Stimulated activated memory B cell treated with anti-CD40 and anti-IgM and Interleukin-4, amounts not matched to agents 10 μg/mL and 1 μg/mL and 100 μg/mL, for 72 hours (primary cell): ENCODE measurements around the gene SMIM13.

Experiments used
- ATAC-seq: fragments of 150-1000 bp; cut with Tn5 transposase; 2 replicates; pipeline ENCODE4 v1.10.0; 2021
- H3K27ac Mint-ChIP-seq: one replicate; pipeline ENCODE4 v1.8.0; 2022; ENCODE audit warnings: mild to moderate bottlenecking, mixed read lengths
- H3K27me3 Mint-ChIP-seq: one replicate; pipeline ENCODE4 v1.8.0; 2022; ENCODE audit warnings: mixed read lengths
- H3K36me3 Mint-ChIP-seq: one replicate; pipeline ENCODE4 v1.8.0; 2022; ENCODE audit warnings: mixed read lengths
- H3K4me1 Mint-ChIP-seq: one replicate; pipeline ENCODE4 v1.8.0; 2022; ENCODE audit warnings: mixed read lengths
- H3K4me3 Mint-ChIP-seq: one replicate; pipeline ENCODE4 v1.8.0; 2022; ENCODE audit warnings: mild to moderate bottlenecking, moderate library complexity, mixed read lengths
- H3K9me3 Mint-ChIP-seq: one replicate; pipeline ENCODE4 v1.8.0; 2022; ENCODE audit warnings: mixed read lengths

SMIM13 gene

DNA sequence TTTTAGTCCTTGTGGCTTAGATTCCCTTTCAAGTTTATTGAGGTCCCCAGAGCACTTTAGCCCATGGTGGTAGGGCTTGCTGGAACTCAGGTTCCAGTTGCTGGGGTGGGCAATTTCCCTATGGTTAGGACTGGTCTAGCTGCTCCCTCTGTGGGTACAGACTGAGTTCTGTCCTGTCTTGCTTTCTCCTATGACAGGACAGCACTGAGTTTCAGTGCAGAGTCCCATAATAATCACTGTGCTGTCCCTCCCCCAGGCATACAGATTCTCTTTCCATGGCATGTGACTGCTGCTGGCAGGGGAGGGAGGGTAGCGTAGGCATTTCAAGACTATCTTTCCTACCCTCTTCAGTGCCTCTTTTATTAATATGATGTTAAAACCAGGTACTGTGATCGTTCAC is 35.0 kb downstream of the SMIM13 start:
- no peak for ATAC-seq
- no peaks in the 10 kb centered on the region for H3K27me3 Mint-ChIP-seq
- no peak overlapping the region for H3K4me3 Mint-ChIP-seq

DNA sequence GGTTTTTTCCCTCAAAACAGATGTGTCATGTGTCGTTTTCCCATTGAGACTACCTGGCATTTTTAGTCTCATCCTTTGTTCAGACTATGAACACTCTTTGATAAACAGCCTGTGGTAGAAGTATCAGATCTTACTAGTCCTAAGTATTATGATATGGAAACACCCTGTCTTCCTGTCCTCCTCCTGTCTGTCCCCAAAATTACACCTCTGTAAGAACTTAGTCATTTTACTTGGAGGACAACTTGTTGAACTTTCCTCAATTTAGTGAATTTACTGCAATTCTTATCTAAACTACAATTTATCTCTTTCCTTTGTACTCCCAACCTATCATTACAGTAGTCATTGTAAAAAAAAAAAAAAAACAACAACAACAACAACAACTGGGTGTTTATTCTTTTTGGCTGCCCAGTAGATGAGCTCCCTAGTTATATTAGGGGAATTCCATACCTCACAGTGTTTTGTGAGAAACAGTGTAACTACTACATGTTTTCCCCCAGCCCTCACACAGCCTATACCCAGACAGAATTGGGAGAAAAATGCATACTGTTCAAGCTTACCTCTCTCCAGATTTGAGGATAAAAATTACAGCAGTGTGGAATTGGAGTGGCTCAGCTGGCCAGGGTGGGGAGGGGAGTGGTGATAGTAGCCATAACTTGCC is 36.4 kb downstream of the SMIM13 start:
- Mint-ChIP-seq H3K27ac (no peak overlapping the region), H3K4me1 (peaks cover 24% of the 10 kb centered on the region), H3K36me3 (peaks cover 24% of the 10 kb centered on the region)

More for the DNA sequence above, 35.0 kb downstream of the SMIM13 start:
- peaks cover 15% of the 10 kb centered on the region for H3K36me3 Mint-ChIP-seq
- H3K27ac Mint-ChIP-seq: no peak overlapping the region
- H3K4me1 Mint-ChIP-seq: peaks cover 20% of the 10 kb centered on the region
- no peaks in the 10 kb centered on the region for H3K9me3 Mint-ChIP-seq

DNA sequence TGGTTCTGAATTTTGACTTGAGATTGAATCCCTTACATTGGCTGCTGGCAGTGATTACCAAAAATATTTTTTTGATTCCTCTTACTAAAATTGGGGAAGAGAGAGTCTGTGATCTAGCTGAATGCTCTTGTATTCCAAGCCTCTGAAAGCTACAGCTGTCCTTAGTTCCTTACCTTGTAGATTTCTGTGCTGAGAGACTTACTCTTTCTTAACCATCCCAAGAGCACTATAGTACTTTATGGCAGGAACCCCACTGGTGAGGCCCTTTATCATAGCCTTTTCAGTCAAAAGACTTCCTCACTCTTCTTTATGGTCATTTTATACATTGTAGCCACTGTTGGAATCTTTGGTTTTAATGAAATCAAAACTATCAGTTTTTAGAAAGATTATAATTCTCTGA is 37.0 kb downstream of the SMIM13 start:
- ATAC-seq: no peak
- Mint-ChIP-seq H3K27ac (no peak overlapping the region), H3K36me3 (peaks cover 26% of the 10 kb centered on the region), H3K27me3 (no peaks in the 10 kb centered on the region), H3K4me3 (no peak overlapping the region), H3K4me1 (peaks cover 24% of the 10 kb centered on the region), H3K9me3 (no peaks in the 10 kb centered on the region)

More for the DNA sequence above, 36.4 kb downstream of the SMIM13 start:
- Mint-ChIP-seq H3K4me3 (no peak overlapping the region), H3K27me3 (no peaks in the 10 kb centered on the region), H3K9me3 (no peaks in the 10 kb centered on the region)
- ATAC-seq: no peak

DNA sequence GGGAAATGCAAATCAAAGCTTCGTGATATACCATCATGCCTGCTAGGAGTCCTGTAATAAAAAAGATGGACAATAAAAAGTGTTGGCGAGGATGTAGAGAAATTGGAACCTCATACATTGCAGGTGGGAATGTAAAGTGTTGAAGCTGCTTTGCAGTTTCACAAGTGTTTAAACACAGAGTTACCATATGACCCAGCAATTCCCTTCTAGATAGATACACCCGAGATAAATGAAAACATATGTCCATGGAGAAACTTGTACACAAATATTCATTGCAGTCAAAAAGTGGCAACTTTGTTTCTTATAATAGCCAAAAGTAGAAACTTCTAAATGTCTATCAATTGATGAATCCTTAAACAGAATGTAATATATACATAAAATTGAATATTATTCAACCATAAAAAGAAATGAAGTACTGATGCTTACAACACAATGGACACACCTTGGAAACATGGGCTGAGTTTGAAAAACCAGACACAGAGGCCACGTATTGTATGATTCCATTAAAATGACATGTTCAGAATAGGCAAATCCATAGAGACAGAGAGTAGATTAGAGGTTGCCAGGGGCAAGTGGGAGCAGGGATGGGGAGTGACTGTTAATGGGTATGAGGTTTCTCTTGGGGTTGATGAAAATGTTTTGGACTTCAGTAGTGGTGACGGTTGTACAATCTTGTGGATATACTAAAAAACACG is 38.7 kb downstream of the SMIM13 start:
- Mint-ChIP-seq H3K36me3 (peaks cover 19% of the 10 kb centered on the region), H3K27me3 (no peaks in the 10 kb centered on the region), H3K9me3 (no peaks in the 10 kb centered on the region), H3K27ac (no peak overlapping the region), H3K4me1 (peaks cover 24% of the 10 kb centered on the region), H3K4me3 (no peak overlapping the region)
- no peak for ATAC-seq

DNA sequence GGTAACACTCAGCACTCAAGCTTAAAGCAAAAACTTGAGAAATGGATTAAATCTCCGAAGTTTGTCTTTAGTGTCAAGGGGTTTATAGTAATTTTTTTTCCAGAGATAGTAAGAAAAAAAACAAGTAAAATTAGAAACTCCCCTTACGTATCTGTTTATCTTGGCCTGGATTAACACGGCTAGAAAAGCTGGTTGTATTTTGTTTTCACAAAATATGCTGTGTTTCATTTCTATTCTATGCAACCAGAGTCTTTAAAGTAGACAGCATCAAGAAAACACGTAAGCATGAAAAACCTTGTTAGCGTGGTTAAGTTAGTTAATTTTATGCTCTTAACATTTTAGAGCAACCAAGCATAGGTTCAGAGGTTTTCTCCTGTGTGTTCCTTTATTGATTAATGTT is 39.6 kb downstream of the SMIM13 start:
- peaks cover 16% of the 10 kb centered on the region for H3K36me3 Mint-ChIP-seq

DNA sequence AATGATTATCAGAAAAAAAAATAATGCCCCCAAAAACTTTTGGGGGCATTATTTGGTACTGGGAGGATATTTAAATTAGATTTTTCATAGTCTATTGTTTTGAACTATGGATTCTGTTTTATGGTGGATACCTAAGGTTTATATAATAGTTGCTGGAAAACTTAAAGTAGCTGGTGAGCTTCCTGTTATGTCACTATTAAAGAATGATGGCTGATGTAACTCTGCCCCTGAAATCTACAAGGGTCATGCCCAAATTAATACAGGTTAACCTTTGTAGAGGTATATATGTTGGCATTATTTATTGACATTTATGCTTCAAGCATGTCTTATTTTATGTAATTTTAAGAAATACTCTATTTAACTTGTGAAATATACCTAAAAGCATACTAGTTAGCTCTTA is 43.2 kb downstream of the SMIM13 start:
- no peak overlapping the region for H3K27ac Mint-ChIP-seq
- no peaks in the 10 kb centered on the region for H3K27me3 Mint-ChIP-seq
- no peak for ATAC-seq
- H3K36me3 Mint-ChIP-seq: peaks cover 16% of the 10 kb centered on the region
- no peaks in the 10 kb centered on the region for H3K9me3 Mint-ChIP-seq
- peaks cover 23% of the 10 kb centered on the region for H3K4me1 Mint-ChIP-seq
- no peak overlapping the region for H3K4me3 Mint-ChIP-seq

More for the DNA sequence above, 39.6 kb downstream of the SMIM13 start:
- H3K27ac Mint-ChIP-seq: no peak overlapping the region
- H3K9me3 Mint-ChIP-seq: no peaks in the 10 kb centered on the region
- ATAC-seq: no peak
- no peaks in the 10 kb centered on the region for H3K27me3 Mint-ChIP-seq
- peaks cover 24% of the 10 kb centered on the region for H3K4me1 Mint-ChIP-seq
- no peak overlapping the region for H3K4me3 Mint-ChIP-seq

DNA sequence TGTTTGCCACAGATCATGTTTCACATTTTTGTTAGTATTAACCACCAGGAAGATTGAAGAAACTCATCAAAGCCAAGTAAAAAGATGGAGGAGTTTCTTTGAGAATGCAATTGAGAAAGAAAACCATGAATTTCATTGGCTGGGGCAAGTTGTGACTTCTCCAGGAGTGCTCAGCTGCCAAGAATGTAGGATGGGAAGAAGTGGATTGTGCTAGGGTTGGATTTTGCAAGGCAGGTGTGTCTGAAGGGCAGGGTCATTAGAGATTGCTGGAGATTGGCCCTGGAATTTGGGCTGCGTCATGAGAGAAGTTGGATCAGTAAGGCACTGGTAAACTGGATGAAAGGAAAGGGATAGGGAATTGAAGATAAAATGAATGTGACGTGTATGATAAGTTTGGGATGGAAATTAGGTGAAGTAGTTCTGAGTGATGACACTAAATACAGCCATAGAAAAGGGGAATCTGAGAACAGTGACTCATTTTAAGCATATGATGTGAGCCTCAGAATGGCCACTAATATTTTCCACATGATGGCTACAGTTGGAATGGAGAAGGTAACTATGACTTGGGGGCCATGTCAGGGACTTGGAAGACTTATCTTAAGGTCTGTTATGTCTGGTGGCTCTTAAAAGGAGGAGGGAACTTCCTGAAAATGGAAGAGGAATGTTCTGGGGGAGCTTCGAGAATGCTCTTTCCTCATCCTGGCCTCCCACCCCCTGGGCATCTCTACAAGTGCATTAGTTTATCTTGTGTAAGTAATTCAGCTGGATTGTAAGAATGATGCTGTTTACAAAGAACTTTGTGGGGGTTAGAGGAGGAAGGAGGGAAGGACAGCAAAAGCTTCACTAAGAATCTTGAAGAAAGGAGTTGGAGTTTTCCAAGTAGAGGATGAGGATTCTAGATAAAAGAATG is 45.7 kb downstream of the SMIM13 start:
- Mint-ChIP-seq H3K9me3 (no peaks in the 10 kb centered on the region), H3K27ac (peak overlapping the region; percentile 60), H3K36me3 (peaks cover 14% of the 10 kb centered on the region), H3K4me3 (no peak overlapping the region), H3K27me3 (no peaks in the 10 kb centered on the region), H3K4me1 (peaks cover 22% of the 10 kb centered on the region)
- peak; percentile 89 for ATAC-seq

DNA sequence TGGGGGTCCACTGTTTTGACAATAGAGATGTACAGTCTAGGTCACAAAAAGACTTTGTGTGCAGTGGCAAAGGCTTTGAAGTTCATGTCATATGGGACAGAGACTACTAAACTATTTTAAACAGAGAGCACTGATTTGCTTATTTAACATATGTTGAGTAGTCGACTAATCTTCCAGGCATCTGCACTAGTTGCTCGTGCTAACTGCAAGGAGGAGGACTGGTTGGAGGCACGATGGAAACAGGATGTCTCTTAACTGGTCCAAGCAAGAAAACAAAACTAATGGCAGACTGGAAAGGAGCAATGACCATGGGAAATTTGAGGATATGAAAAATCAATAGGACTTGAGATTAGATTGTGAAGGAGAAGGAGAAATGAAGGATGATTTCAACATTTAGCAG is 46.4 kb downstream of the SMIM13 start:
- ATAC-seq: no peak
- H3K4me3 Mint-ChIP-seq: no peak overlapping the region
- H3K4me1 Mint-ChIP-seq: peaks cover 24% of the 10 kb centered on the region
- H3K27ac Mint-ChIP-seq: peak overlapping the region; percentile 60
- H3K36me3 Mint-ChIP-seq: peaks cover 7% of the 10 kb centered on the region
- H3K9me3 Mint-ChIP-seq: no peaks in the 10 kb centered on the region
- no peaks in the 10 kb centered on the region for H3K27me3 Mint-ChIP-seq

DNA sequence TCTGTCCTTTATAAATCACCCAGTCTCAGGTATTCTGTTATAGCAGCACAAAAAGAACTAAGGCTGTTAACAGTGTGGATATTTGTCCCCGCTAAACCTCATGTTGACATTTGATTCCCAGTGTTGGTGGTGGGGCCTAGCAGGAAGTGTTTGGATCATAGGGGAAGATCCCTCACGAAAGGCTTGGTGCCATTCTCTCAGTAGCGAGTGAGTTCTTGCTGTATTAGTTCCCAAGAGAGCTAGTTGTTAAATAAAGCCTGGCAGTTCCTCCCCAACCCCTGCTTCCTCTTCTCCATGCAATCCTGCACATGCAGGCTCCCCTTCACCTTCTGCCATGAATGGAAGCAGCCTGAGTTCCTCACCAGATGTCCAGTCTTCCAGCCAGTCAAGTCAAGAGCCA is 47.7 kb downstream of the SMIM13 start:
- Mint-ChIP-seq H3K36me3 (no peaks in the 10 kb centered on the region), H3K4me1 (peaks cover 24% of the 10 kb centered on the region), H3K4me3 (no peak overlapping the region), H3K27ac (no peak overlapping the region), H3K27me3 (no peaks in the 10 kb centered on the region), H3K9me3 (no peaks in the 10 kb centered on the region)
- no peak for ATAC-seq

DNA sequence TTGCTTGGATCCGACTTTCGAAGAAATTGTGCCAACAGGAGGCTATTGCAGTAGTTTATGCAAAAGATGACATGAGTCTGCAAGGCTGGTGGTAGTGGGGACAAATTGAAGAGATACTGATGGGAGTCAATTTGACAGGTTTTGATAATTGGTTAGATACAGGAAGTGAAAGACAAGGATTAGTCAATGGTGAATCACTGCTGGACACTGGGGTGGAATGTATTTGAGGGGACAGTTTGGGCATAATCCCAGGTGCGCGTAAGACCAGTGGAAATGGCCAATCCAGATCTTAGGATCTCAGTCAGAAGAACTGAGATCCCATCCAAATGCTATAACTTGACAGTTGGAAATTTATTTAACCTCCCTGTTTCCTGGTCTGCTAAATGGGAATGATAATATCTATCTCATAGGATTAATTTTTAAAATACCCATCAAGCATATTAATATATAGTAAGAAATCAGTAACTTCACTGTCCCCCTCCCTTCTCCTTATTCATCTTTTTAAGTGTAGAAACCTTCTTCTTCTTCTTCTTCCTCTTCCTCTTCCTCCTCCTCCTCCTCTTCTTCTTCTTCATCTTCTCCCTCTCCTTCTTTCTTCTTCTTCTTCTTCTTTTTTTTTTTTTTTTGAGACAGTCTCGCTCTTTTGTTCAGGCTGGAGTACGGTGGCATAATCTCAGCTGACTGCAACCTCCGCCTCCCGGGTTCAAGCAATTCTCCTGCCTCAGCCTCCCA is 48.8 kb downstream of the SMIM13 start:
- Mint-ChIP-seq H3K27ac (no peak overlapping the region), H3K4me1 (peaks cover 24% of the 10 kb centered on the region), H3K9me3 (no peaks in the 10 kb centered on the region), H3K36me3 (no peaks in the 10 kb centered on the region), H3K27me3 (no peaks in the 10 kb centered on the region), H3K4me3 (no peak overlapping the region)
- ATAC-seq: no peak

DNA sequence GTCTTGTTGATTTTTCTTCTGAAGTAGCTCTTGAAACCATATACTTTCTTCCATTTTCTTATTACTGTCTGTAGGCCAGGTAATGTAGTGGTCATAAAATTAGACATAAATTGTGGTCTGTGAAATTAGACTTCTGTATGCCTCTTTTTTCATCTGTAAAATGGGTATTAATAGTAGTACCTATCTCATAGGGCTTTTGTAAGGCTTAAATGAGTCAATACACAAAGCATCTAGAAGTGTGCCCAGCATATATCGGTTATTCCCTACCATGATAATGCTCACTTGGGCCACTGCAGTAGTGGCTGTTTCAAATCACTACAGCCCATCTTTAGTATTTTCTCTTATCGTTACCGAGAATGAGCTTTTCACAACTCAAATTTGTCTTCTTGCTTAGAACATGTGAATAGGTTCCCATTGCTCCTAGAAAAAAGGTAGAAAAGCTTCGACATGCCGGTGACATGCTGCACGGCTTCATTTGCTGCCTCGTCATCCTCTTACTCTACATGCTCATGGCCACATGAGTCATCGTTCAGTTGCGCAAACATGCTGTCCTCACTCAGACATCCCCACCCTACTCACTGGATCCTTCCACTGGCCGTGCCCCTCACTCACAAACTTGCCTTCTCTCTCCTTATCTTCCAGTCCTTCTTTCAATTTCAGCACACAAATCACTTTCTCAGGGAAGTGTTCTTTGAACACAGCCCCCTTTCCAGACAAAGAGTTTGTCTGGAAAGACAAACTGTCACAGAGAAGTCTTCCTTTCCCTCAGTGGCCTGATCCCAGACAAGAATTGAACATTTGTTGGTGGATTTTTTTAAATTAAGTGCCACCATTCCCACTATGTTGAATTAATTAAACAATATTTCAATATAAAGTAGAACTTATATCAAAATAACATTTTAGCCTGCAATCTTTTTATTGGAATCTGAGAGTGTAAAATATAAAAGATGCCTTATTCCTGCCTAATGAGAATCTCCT is 50.0 kb downstream of the SMIM13 start:
- ATAC-seq: no peak
- Mint-ChIP-seq H3K27me3 (no peaks in the 10 kb centered on the region), H3K27ac (no peak overlapping the region), H3K4me1 (peaks cover 24% of the 10 kb centered on the region), H3K9me3 (no peaks in the 10 kb centered on the region), H3K4me3 (no peak overlapping the region), H3K36me3 (no peaks in the 10 kb centered on the region)

DNA sequence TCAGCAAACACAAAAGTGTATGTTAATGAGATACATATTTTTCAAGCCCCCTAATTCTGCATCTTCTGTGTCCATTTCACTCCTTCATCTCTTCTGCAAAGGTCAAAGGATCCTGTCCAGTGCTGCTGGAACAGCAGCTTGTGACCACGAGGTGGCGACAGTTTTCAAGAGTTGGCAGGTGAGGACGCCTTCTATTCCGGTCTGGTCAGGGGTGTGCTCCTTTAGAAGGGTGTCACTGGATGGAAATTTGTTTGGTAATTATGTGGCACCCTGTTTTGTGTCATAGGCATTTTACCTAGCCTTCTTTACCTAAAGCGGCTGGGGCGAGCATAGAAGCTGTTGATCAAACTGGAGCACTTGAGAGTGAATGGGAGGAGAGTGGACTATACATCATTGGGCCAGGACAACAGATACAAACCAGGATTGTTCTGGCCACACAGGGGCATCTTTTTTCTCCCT is 50.8 kb downstream of the SMIM13 start:
- H3K4me3 Mint-ChIP-seq: no peak overlapping the region
- H3K36me3 Mint-ChIP-seq: no peaks in the 10 kb centered on the region
- H3K4me1 Mint-ChIP-seq: peaks cover 18% of the 10 kb centered on the region
- peak; percentile 85 for ATAC-seq
- no peak overlapping the region for H3K27ac Mint-ChIP-seq
- H3K9me3 Mint-ChIP-seq: no peaks in the 10 kb centered on the region
- H3K27me3 Mint-ChIP-seq: no peaks in the 10 kb centered on the region

DNA sequence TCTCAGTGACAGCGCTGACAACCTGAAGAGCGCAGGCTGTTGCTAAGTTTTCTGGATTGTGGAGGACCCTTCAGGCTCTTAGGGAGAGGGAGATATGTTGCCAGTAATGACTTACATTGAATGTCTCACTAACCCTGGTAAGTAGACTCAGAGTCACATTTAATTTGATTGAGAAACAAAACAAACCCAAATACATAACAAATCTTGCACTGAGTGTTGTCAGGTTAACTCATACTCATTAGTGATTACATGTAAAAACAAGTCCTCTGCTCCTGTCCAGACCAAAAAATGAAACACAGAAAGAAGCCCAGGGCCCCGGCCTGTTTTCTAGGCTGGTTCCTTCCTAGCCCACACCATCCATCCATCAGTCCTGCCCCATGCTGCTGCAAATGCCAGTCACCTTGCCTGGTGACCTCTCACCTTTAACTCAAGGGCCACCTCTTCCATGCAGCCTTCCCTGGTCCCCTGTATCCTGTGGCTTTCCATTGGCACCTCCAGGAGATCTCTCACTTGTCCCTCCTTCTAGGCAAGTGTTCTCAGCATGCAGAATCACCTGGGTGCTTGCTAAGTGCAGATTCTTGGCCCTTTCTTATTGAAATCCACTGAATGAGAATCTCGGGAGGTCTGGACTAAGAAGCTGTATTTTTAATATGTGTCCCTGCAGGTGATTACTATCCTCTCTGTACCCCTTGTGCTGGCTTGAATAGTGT is 52.6 kb downstream of the SMIM13 start:
- H3K4me3 Mint-ChIP-seq: no peak overlapping the region
- no peaks in the 10 kb centered on the region for H3K9me3 Mint-ChIP-seq
- peaks cover 6% of the 10 kb centered on the region for H3K4me1 Mint-ChIP-seq
- no peak overlapping the region for H3K27ac Mint-ChIP-seq
- H3K27me3 Mint-ChIP-seq: no peaks in the 10 kb centered on the region
- ATAC-seq: no peak
- H3K36me3 Mint-ChIP-seq: no peaks in the 10 kb centered on the region
